ENCODE data around the gene NMNAT2. TPM values are rescaled to one million over a fixed set of nuclear protein-coding genes. Genes with fewer than 3 reads are reported as not detected.

Gene NMNAT2
- total RNA-seq, 5 donors from 2014 or later (not counting 1 experiment from before 2014, with no cell fraction given), result 0.16 TPM; not detected in 4

GRCh38 chr1:183227422-183228346, 190.5 kb downstream of the NMNAT2 start:
- H3K27ac ChIP-seq (ENCODE audit: low read length), result no peak overlapping the region
- peaks cover 2 to 5% of the 10 kb centered on the region in 2 donors for H3K27me3 Mint-ChIP-seq
- no peak overlapping the region for H3K4me3 Mint-ChIP-seq
- 85% methylated on average over 13 of the region's 16 CpGs for WGBS (ENCODE audit: insufficient coverage)
- no peaks in the 10 kb centered on the region for H3K36me3 Mint-ChIP-seq
- H3K9me3 Mint-ChIP-seq, result no peaks in the 10 kb centered on the region
- no peak overlapping the region for H3K4me3 ChIP-seq (ENCODE audit: control insufficient read depth in 1 of 2, extremely low read depth in 1 of 2, low read length in 1 of 2)
- no peaks in the 10 kb centered on the region for H3K36me3 ChIP-seq (ENCODE audit: control insufficient read depth in 2 of 2, extremely low read depth in 1 of 2, insufficient read depth in 1 of 2, low read length in 1 of 2)
- POLR2A ChIA-PET, result no interaction called here
- CTCF ChIA-PET, result no interaction called here
- H3K4me1 Mint-ChIP-seq, result peaks cover 0 to 2% (median 0%) of the 10 kb centered on the region in 3 donors
- peak in 1 of 4 experiments; percentile 52 for ATAC-seq (replicated peaks in 1 of 4)
- H3K9me3 ChIP-seq, result no peaks in the 10 kb centered on the region
- H3K27ac Mint-ChIP-seq, result no peak overlapping the region
- peak in 15 of 35 experiments; percentile 4 to 39 (median 18) for DNase-seq
- no peaks in the 10 kb centered on the region for H3K4me1 ChIP-seq (ENCODE audit: control insufficient read depth in 1 of 2, extremely low read depth in 1 of 2, insufficient read depth in 2 of 2, low read length in 2 of 2)
- peaks cover 0 to 14% of the 10 kb centered on the region in 2 experiments for H3K27me3 ChIP-seq (replicated peaks in 1 of 2; ENCODE audit: control insufficient read depth in 2 of 2, extremely low read depth in 1 of 2, insufficient read depth in 2 of 2, low read length in 1 of 2)

- ATAC-seq (replicated peaks in 1 of 4) (no peak), DNase-seq (no peak)
- Histone ChIP-seq H3K27ac (ENCODE audit: low read length) (no peak overlapping the region), H3K9me3 (no peaks in the 10 kb centered on the region), H3K4me1 (ENCODE audit: control insufficient read depth in 1 of 2, extremely low read depth in 1 of 2, insufficient read depth in 2 of 2, low read length in 2 of 2) (no peaks in the 10 kb centered on the region), H3K4me3 (ENCODE audit: control insufficient read depth in 1 of 2, extremely low read depth in 1 of 2, low read length in 1 of 2) (no peak overlapping the region), H3K36me3 (ENCODE audit: control insufficient read depth in 2 of 2, extremely low read depth in 1 of 2, insufficient read depth in 1 of 2, low read length in 1 of 2) (no peaks in the 10 kb centered on the region), H3K27me3 (replicated peaks in 1 of 2; ENCODE audit: control insufficient read depth in 2 of 2, extremely low read depth in 1 of 2, insufficient read depth in 2 of 2, low read length in 1 of 2) (peaks cover 0 to 14% of the 10 kb centered on the region in 2 experiments)
- Mint-ChIP-seq H3K9me3 (no peaks in the 10 kb centered on the region), H3K4me3 (no peak overlapping the region), H3K27ac (no peak overlapping the region), H3K27me3 (peaks cover 2 to 5% of the 10 kb centered on the region in 2 donors), H3K4me1 (peaks cover 0 to 2% (median 0%) of the 10 kb centered on the region in 3 donors), H3K36me3 (no peaks in the 10 kb centered on the region)
- ChIA-PET CTCF (no interaction called here), POLR2A (no interaction called here)
- 41% methylated on average over 4 of the region's 4 CpGs for WGBS (ENCODE audit: insufficient coverage)
Measured at GRCh38 chr1:183226963-183227362, 191.2 kb downstream of the NMNAT2 start.

GRCh38 chr1:183226361-183226760, 191.8 kb downstream of the NMNAT2 start:
- 74% methylated on average over 2 of the region's 4 CpGs for WGBS (ENCODE audit: insufficient coverage)
- peaks cover 0 to 2% (median 0%) of the 10 kb centered on the region in 3 donors for H3K4me1 Mint-ChIP-seq

GRCh38 chr1:183223467-183223866, 194.7 kb downstream of the NMNAT2 start:
- 77% methylated on average over 3 of the region's 3 CpGs for WGBS (ENCODE audit: insufficient coverage)
- peaks cover 2 to 5% of the 10 kb centered on the region in 2 donors for H3K27me3 Mint-ChIP-seq
- H3K27ac ChIP-seq (ENCODE audit: low read length), result no peak overlapping the region
- H3K9me3 ChIP-seq, result no peaks in the 10 kb centered on the region
- no peak overlapping the region for H3K4me3 Mint-ChIP-seq
- no peaks in the 10 kb centered on the region for H3K36me3 Mint-ChIP-seq
- H3K9me3 Mint-ChIP-seq, result no peaks in the 10 kb centered on the region
- H3K36me3 ChIP-seq (ENCODE audit: control insufficient read depth in 2 of 2, extremely low read depth in 1 of 2, insufficient read depth in 1 of 2, low read length in 1 of 2), result no peaks in the 10 kb centered on the region
- H3K27ac Mint-ChIP-seq, result no peak overlapping the region
- no peak overlapping the region for H3K4me3 ChIP-seq (ENCODE audit: control insufficient read depth in 1 of 2, extremely low read depth in 1 of 2, low read length in 1 of 2)
- H3K27me3 ChIP-seq (replicated peaks in 1 of 2; ENCODE audit: control insufficient read depth in 2 of 2, extremely low read depth in 1 of 2, insufficient read depth in 2 of 2, low read length in 1 of 2), result peaks cover 0 to 11% of the 10 kb centered on the region in 2 experiments
- no peak for ATAC-seq (replicated peaks in 1 of 4)
- H3K4me1 Mint-ChIP-seq, result peaks cover 17 to 20% (median 19%) of the 10 kb centered on the region in 3 donors
- no peak for DNase-seq
- ChIA-PET CTCF (no interaction called here), POLR2A (no interaction called here)
- H3K4me1 ChIP-seq (ENCODE audit: control insufficient read depth in 1 of 2, extremely low read depth in 1 of 2, insufficient read depth in 2 of 2, low read length in 2 of 2), result peaks cover 17% of the 10 kb centered on the region in 2 experiments

More at GRCh38 chr1:183226361-183226760, 191.8 kb downstream of the NMNAT2 start:
- Histone ChIP-seq H3K4me3 (ENCODE audit: control insufficient read depth in 1 of 2, extremely low read depth in 1 of 2, low read length in 1 of 2) (no peak overlapping the region), H3K27ac (ENCODE audit: low read length) (no peak overlapping the region), H3K4me1 (ENCODE audit: control insufficient read depth in 1 of 2, extremely low read depth in 1 of 2, insufficient read depth in 2 of 2, low read length in 2 of 2) (no peaks in the 10 kb centered on the region), H3K9me3 (no peaks in the 10 kb centered on the region), H3K27me3 (replicated peaks in 1 of 2; ENCODE audit: control insufficient read depth in 2 of 2, extremely low read depth in 1 of 2, insufficient read depth in 2 of 2, low read length in 1 of 2) (peaks cover 0 to 14% of the 10 kb centered on the region in 2 experiments), H3K36me3 (ENCODE audit: control insufficient read depth in 2 of 2, extremely low read depth in 1 of 2, insufficient read depth in 1 of 2, low read length in 1 of 2) (no peaks in the 10 kb centered on the region)
- peaks cover 2 to 5% of the 10 kb centered on the region in 2 donors for H3K27me3 Mint-ChIP-seq
- ATAC-seq (replicated peaks in 1 of 4) (no peak), DNase-seq (no peak)
- ChIA-PET POLR2A (interaction anchor here in 1 of 2 donors (0.7 kb wide), 1 partner anchor 9 kb away, joined by 9 read pairs; no protein-coding TSS in a partner anchor), CTCF (interaction anchor here in 1 of 2 donors (0.5 kb wide), 1 partner anchor 87 kb away, joined by 3 read pairs; no protein-coding TSS in a partner anchor)
- no peaks in the 10 kb centered on the region for H3K36me3 Mint-ChIP-seq
- no peaks in the 10 kb centered on the region for H3K9me3 Mint-ChIP-seq
- H3K4me3 Mint-ChIP-seq, result no peak overlapping the region
- H3K27ac Mint-ChIP-seq, result no peak overlapping the region

- Histone ChIP-seq H3K4me1 (ENCODE audit: control insufficient read depth in 1 of 2, extremely low read depth in 1 of 2, insufficient read depth in 2 of 2, low read length in 2 of 2) (peaks cover 22 to 23% of the 10 kb centered on the region in 2 experiments), H3K27ac (ENCODE audit: low read length) (no peak overlapping the region), H3K4me3 (ENCODE audit: control insufficient read depth in 1 of 2, extremely low read depth in 1 of 2, low read length in 1 of 2) (no peak overlapping the region), H3K36me3 (ENCODE audit: control insufficient read depth in 2 of 2, extremely low read depth in 1 of 2, insufficient read depth in 1 of 2, low read length in 1 of 2) (no peaks in the 10 kb centered on the region), H3K9me3 (no peaks in the 10 kb centered on the region), H3K27me3 (replicated peaks in 1 of 2; ENCODE audit: control insufficient read depth in 2 of 2, extremely low read depth in 1 of 2, insufficient read depth in 2 of 2, low read length in 1 of 2) (peaks cover 0 to 6% of the 10 kb centered on the region in 2 experiments)
- Mint-ChIP-seq H3K4me1 (peaks cover 21 to 24% (median 23%) of the 10 kb centered on the region in 3 donors), H3K36me3 (no peaks in the 10 kb centered on the region), H3K9me3 (no peaks in the 10 kb centered on the region), H3K27me3 (peaks cover 2 to 5% of the 10 kb centered on the region in 2 donors), H3K27ac (no peak overlapping the region), H3K4me3 (no peak overlapping the region)
- DNase-seq (no peak), ATAC-seq (replicated peaks in 1 of 4) (no peak)
- CTCF ChIA-PET, result no interaction called here
- no CpG with 5 or more reads among the region's 3 CpGs for WGBS (ENCODE audit: insufficient coverage)
- POLR2A ChIA-PET, result no interaction called here
Measured at GRCh38 chr1:183222909-183223308, 195.3 kb downstream of the NMNAT2 start.

GRCh38 chr1:183219616-183220009, 198.6 kb downstream of the NMNAT2 start:
- CTCF ChIA-PET, result interaction anchor here in 1 of 2 donors (1.2 kb wide), 1 partner anchor 10 kb away, joined by 3 read pairs; no protein-coding TSS in a partner anchor
- peaks cover 22 to 23% of the 10 kb centered on the region in 2 experiments for H3K4me1 ChIP-seq (ENCODE audit: control insufficient read depth in 1 of 2, extremely low read depth in 1 of 2, insufficient read depth in 2 of 2, low read length in 2 of 2)
- H3K36me3 ChIP-seq (ENCODE audit: control insufficient read depth in 2 of 2, extremely low read depth in 1 of 2, insufficient read depth in 1 of 2, low read length in 1 of 2), result no peaks in the 10 kb centered on the region
- Mint-ChIP-seq H3K4me3 (peak overlapping the region in 1 of 3 donors; percentile 38), H3K4me1 (peaks cover 21 to 40% (median 25%) of the 10 kb centered on the region in 3 donors), H3K27me3 (peaks cover 3 to 6% of the 10 kb centered on the region in 2 donors), H3K36me3 (no peaks in the 10 kb centered on the region), H3K27ac (peak overlapping the region in 1 of 2 donors; percentile 36), H3K9me3 (no peaks in the 10 kb centered on the region)
- POLR2A ChIA-PET, result interaction anchor here in 1 of 2 donors (0.6 kb wide), 1 partner anchor 24 kb away, joined by 5 read pairs; no protein-coding TSS in a partner anchor
- peaks cover 0 to 2% of the 10 kb centered on the region in 2 experiments for H3K27me3 ChIP-seq (replicated peaks in 1 of 2; ENCODE audit: control insufficient read depth in 2 of 2, extremely low read depth in 1 of 2, insufficient read depth in 2 of 2, low read length in 1 of 2)
- H3K4me3 ChIP-seq (ENCODE audit: control insufficient read depth in 1 of 2, extremely low read depth in 1 of 2, low read length in 1 of 2), result no peak overlapping the region
- ATAC-seq (replicated peaks in 1 of 4) (peak in 1 of 4 experiments; percentile 25), DNase-seq (no peak)
- no peak overlapping the region for H3K27ac ChIP-seq (ENCODE audit: low read length)
- no peaks in the 10 kb centered on the region for H3K9me3 ChIP-seq

Data from T-cell (primary cell).